ENCODE results near the gene BCAT1. TPM values are rescaled to one million over a fixed set of nuclear protein-coding genes. Genes with fewer than 3 reads are reported as not detected.
"Not testable (repeated sequence)": the region's sequence is repeated elsewhere in the genome, so short reads cannot be mapped to it uniquely, and the experiment has no call there.

Gene BCAT1
- total and polyA plus RNA-seq, 2 donors (not counting 3 experiments of a cell fraction or from before 2014, with no cell fraction given), result 21.6 to 267 TPM

DNA sequence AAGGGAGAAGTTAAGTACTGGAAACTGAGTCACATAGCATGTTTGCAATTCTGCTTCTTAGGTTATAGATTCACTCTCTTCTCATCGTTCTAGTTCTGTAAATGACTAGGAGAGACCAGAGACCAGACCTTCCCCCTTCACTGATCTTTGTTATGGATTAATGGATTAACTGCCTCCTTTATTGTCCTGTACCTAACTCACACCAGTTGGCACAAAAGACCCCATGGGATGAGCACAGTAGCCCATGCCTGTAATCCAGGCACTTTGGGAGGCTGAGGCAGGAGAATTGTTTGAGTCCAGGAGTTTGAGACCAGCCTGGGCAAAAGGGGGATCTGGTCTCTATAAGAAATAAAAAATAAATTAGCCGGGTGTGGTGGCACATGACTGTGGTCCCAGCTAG lies 20.8 kb downstream of the BCAT1 start:
- intact Hi-C loops (cut with micrococcal nuclease) (no loop called here), dilution Hi-C loops (cut with MboI; ENCODE audit: extremely low pct_ligation_motif_present, low sequenced_read_pairs) (no loop called here)
- FAIRE-seq, result no peak
- Histone ChIP-seq H3K4me1 (ENCODE audit: control insufficient read depth, extremely low read depth, insufficient read depth, low read length) (peaks cover 14% of the 10 kb centered on the region), H3K4me2 (ENCODE audit: insufficient read depth, low read length) (no peak overlapping the region), H3K27ac (ENCODE audit: insufficient read depth, low read depth, low read length) (no peak overlapping the region), H3K27me3 (ENCODE audit: control insufficient read depth in 2 of 2, insufficient read depth in 2 of 2, low read length in 2 of 2) (no peaks in the 10 kb centered on the region), H3K79me2 (ENCODE audit: control insufficient read depth, insufficient read depth, low read length) (peaks cover 67% of the 10 kb centered on the region), H3K9ac (replicated peaks; ENCODE audit: extremely low read depth, insufficient read depth, low read length) (no peak overlapping the region), H4K20me1 (replicated peaks; ENCODE audit: control insufficient read depth, extremely low read depth, insufficient read depth, low read length) (no peaks in the 10 kb centered on the region), H3K9me1 (replicated peaks; ENCODE audit: control insufficient read depth, extremely low read depth, insufficient read depth, low read length) (no peaks in the 10 kb centered on the region), H3K36me3 (ENCODE audit: control insufficient read depth in 2 of 2, extremely low read depth in 1 of 2, insufficient read depth in 2 of 2, low read length in 2 of 2) (no peaks in the 10 kb centered on the region), H3K9me3 (replicated peaks; ENCODE audit: control insufficient read depth, insufficient read depth, low read length) (no peaks in the 10 kb centered on the region), H3K4me3 (replicated peaks in 1 of 3; ENCODE audit: insufficient read depth in 1 of 3, low read depth in 1 of 3, low read length in 3 of 3) (no peak overlapping the region), H2AFZ (ENCODE audit: low read depth, low read length) (no peak overlapping the region)
- TF ChIP-seq CTCF (IDR thresholded peaks at IDR 0.05; ENCODE audit: extremely low read depth in 1 of 2, insufficient read depth in 1 of 2, low read depth in 1 of 2, low read length in 2 of 2) (no peak), MAX (IDR thresholded peaks at IDR 0.05; ENCODE audit: insufficient read depth, insufficient read length) (no peak), GATA2 (IDR thresholded peaks at IDR 0.05; ENCODE audit: insufficient read depth, insufficient read length, low read depth, low read length) (no peak), POLR2AphosphoS5 (IDR thresholded peaks at IDR 0.05; ENCODE audit: insufficient read depth, low read depth, low read length) (no peak), FOS (IDR thresholded peaks at IDR 0.05; ENCODE audit: borderline replicate concordance, insufficient read depth, low read length) (no peak), POLR2A (IDR thresholded peaks at IDR 0.05; ENCODE audit: low read depth, low read length) (no peak), JUN (IDR thresholded peaks at IDR 0.05; ENCODE audit: borderline replicate concordance, insufficient read depth, insufficient read length, low read depth) (no peak), EZH2 (IDR thresholded peaks at IDR 0.05; ENCODE audit: borderline replicate concordance, low read depth, low read length, severe bottlenecking) (no peak), MYC (IDR thresholded peaks at IDR 0.05; ENCODE audit: low read depth, low read length) (no peak)
- CTCF ChIA-PET, result no interaction called here
- POLR2A ChIA-PET, result interaction anchor here (0.6 kb wide), 1 partner anchor 16 kb away, joined by 3 read pairs; no protein-coding TSS in a partner anchor
- BruUV-seq (replicated peaks), result no TSS peak
- DNase-seq (ENCODE audit: low read depth, low spot score), result no peak

DNA sequence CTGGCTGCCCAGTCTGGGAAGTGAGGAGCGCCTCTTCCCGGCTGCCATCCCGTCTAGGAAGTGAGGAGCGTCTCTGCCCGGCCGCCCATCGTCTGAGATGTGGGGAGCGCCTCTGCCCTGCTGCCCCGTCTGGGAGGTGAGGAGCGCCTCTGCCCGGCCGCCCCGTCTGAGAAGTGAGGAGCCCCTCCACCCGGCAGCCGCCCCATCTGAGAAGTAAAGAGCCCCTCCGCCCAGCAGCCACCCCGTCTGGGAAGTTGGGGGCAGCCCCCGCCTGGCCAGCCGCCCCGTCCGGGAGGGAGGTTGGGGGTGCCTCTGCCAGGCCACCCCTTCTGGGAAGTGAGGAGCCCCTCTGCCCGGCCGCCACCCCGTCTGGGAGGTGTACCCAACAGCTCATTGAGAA lies 22.8 kb downstream of the BCAT1 start:
- DNase-seq (ENCODE audit: low read depth, low spot score); H3K4me3 ChIP-seq (replicated peaks in 1 of 3; ENCODE audit: insufficient read depth in 1 of 3, low read depth in 1 of 3, low read length in 3 of 3); H2AFZ ChIP-seq (ENCODE audit: low read depth, low read length); H3K9me3 ChIP-seq (replicated peaks; ENCODE audit: control insufficient read depth, insufficient read depth, low read length); H3K9ac ChIP-seq (replicated peaks; ENCODE audit: extremely low read depth, insufficient read depth, low read length); H4K20me1 ChIP-seq (replicated peaks; ENCODE audit: control insufficient read depth, extremely low read depth, insufficient read depth, low read length); intact Hi-C loops (cut with micrococcal nuclease); dilution Hi-C loops (cut with MboI; ENCODE audit: extremely low pct_ligation_motif_present, low sequenced_read_pairs); FAIRE-seq; POLR2A ChIA-PET; H3K27ac ChIP-seq (ENCODE audit: insufficient read depth, low read depth, low read length); BruUV-seq (replicated peaks); H3K27me3 ChIP-seq (ENCODE audit: control insufficient read depth in 2 of 2, insufficient read depth in 2 of 2, low read length in 2 of 2); H3K9me1 ChIP-seq (replicated peaks; ENCODE audit: control insufficient read depth, extremely low read depth, insufficient read depth, low read length); CTCF ChIA-PET; H3K36me3 ChIP-seq (ENCODE audit: control insufficient read depth in 2 of 2, extremely low read depth in 1 of 2, insufficient read depth in 2 of 2, low read length in 2 of 2); H3K4me2 ChIP-seq (ENCODE audit: insufficient read depth, low read length): not testable (repeated sequence)
- peaks cover 25% of the 10 kb centered on the region for H3K4me1 ChIP-seq (ENCODE audit: control insufficient read depth, extremely low read depth, insufficient read depth, low read length)
- peaks cover 76% of the 10 kb centered on the region for H3K79me2 ChIP-seq (ENCODE audit: control insufficient read depth, insufficient read depth, low read length)
